NCI-H1092 treated with DMSO at 0.1 percent for 48 hours (cell line): ENCODE data around the gene DISC1.
A peak's percentile ranks its signal among the peaks of the same experiment; 100 is the strongest.
"Not testable (repeated sequence)": the region's sequence is repeated elsewhere in the genome, so short reads cannot be mapped to it uniquely, and the experiment has no call there.

Experiments
- DNase-seq: peaks from one replicate; lab custom pipeline; 2025; lab: John Stamatoyannopoulos, UW

Gene DISC1

DNA sequence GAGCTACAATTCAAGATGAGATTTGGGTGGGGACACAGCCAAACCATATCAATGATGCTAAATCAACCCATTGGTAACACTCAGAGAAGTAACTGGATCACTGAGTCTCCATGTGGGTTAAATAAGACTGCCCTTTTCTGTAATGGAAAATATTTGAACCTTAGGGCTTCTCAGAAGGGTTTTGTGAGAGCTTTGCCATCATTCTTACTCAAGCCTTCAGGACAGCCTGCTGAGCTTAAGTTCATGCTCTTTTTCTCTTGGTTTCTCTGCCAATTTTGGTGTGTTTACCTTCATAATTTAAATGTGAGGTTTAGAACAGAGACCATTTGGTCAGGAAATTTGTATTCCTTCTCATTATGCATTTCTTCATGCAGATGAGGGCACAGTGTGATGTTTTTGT lies 74.7 kb downstream of the DISC1 start:
- DNase-seq, result no peak

DNA sequence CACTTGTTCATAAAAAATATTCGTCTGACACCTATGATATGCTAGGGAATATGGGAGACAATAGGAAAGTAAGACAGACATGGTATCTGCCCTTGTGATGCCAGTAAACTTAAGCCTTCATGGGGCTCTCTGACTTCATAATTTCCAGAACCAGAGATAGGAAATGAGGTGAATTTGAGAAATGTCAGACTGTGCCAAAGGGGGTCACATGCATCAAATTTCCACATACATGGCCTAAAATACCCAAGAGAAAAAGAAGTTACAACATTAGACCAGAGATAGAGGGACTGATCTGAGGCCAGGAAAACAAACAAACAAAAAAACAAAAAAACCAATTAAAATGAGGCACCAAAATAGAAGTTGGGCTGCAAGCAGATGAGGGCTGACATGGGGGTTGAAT lies 75.7 kb downstream of the DISC1 start:
- DNase-seq, result no peak

DNA sequence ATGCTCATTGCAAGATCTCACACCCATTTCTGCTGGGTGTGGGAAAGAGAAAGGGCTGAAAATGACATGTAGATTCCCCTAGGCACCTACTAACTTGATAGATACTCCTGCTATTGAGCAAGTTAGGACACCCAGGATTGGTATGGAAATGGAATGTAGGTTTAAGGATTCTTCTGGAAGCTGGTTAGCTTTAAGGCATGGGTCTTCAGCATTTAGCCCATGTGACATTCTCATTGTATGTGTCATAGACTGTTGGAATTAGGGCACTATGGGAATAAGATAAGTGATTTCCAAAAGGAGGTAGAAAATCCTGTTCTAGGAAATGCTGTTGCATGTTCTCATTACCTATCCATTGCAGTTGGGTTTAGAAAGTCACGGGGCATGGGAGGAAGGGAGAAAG lies 76.2 kb downstream of the DISC1 start:
- DNase-seq, result no peak

DNA sequence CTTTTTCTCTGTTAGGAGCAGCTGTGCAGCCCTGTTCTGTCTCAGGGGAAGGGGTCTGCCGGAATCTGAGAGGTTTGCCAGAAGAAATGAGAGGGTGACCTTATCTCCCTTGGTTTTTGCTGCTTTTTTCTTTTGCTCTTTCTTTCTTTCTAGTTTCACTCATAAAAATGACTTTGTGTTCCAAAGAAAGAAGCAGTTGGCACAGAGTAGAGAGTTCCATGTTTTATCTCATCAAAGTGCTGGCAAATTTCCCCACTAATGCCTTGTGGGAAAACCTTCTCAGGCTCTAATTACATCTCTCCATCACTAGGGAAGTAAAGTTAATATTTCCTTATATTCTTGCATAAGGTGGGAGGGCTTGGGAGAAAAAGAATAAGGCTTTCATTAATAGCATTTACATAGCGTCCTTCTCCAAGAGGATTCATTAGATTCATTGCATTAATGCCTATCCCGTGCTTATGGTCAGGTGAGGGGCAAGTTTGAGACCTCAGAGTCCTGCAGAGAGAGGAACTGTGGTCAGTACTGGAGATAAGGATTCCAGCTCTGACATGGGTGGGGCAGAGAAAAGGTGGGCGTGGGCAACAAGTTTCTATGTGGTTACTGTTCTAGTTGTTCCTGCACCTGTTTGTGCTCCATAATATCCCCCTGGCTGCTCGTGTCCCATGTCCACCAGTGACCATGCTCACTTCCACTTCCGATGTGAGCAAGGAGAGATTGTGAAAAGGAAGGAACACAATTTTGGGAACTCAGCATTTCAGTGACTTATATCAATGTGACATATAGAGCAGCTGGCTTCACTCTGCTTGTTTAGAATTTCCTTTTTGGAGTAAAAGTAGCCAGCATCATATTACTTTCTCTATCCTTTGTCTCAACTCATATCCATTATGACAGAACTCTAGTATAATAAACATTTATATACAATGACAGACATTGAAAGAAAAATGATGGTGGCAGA lies 79.5 kb downstream of the DISC1 start:
- DNase-seq, result no peak

DNA sequence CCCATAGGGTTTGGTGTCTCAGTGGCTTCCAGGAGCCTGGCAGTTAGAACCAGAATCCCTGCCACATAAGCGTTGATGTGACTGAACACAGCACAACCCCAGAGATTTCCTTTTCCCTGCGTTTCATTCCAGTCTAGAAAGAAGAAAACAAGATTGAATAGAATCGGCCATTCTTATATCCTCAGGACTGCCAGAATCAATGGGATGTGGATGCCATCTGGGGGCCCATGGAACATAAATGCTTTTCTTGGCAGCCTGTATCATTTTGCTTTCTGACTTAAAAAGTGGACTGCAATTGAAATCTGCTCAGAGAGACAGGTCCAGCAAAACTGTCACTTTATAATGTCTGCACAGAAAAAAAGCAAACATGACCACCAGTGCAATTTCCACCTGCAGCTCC lies 80.3 kb downstream of the DISC1 start:
- no peak for DNase-seq

DNA sequence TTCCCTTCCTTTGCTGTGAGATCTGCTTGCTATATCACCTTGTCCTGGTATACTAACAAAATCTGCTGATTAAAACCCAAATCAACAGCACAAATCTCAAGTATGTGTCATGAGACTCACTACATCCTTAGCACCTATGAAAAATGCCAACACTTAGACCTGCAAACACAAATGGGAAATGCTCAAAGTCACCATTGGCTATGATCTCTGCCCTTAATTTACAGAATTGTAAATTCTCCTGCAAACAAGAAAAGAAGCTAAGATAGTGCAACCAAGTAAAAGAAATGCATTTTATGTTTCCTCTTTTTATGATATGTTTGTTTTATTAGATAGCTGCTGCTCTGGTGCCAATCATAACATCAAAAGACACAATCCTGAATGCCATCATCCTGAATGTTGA lies 80.8 kb downstream of the DISC1 start:
- no peak for DNase-seq

DNA sequence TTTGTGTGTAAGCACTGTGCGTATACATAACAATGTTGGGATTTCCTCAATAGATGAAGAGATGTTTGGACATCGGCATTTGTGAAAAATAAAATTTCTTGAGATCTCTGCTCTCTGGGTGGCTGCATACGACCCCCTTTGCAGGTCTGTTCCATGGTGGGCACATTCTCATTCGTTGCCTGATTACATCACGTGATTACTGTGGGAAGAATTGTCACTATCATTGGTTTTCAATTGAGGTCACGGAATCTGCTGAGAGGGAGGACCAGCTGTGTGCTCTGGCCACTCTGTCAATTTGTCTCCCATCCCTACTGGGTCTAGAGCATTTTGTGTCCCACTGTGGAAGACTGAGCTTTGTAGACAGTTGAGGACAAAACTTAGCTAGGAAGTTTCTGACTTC lies 81.8 kb downstream of the DISC1 start:
- DNase-seq, result no peak

DNA sequence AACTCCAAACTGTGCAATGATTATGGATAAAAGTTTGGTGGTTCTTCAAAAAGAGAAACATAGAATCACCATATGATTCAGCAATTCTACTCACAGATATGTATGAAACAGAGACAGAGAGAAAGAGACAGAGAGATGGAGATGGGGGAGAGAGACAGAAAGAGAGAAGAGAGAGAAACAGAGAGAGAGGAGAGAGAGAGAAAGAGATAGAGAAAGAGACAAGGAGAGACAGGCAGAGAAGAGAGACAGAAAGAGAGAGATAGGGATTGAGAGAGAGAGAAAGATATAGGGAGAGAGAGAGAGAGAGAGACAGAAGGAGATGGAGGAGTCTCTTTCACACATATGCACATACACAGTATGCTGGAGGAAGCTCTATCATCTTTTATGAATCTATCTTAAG lies 87.8 kb downstream of the DISC1 start:
- DNase-seq, result no peak

DNA sequence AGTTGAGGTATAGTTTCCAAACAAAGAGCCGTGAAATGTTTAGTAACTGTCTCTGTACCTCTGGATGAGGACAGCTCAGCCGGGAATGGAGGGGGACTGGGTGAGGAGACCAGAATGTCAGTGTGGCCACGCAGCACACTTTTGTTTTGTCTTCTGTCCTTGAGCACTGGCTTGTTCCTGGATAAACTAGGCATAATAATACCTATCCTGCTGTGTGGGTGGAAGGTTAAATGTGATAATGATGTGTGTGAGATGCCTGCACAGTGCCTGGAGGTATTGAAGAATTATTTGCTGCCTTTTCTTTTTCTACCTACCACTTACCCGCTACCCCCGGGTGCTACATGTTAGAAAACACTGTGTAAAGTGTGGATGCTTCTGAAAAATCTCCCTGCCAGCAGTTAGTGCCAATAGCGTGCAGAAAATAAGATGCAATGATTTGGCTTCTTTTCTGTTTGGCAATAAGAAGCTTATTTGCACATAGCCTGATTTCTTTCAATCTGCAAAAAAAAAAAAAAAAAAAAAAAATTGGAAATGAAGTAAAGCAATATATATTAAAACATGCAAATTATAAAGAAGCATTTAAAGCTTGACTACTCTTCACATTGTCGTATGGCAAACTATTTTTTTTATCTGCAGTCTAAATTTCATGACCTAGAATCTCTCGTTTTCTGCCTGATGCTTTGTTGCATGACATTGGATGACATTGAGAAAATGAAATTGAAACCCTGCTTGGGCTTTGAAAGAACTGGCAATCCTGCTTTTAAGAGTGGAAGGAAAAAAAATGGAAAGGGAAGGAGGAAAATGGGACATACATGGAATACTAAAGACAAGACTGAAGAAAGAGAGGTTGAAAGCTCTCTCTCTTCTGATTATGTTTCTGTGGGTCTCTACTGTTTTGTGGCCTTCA lies 89.5 kb downstream of the DISC1 start:
- DNase-seq, result no peak

DNA sequence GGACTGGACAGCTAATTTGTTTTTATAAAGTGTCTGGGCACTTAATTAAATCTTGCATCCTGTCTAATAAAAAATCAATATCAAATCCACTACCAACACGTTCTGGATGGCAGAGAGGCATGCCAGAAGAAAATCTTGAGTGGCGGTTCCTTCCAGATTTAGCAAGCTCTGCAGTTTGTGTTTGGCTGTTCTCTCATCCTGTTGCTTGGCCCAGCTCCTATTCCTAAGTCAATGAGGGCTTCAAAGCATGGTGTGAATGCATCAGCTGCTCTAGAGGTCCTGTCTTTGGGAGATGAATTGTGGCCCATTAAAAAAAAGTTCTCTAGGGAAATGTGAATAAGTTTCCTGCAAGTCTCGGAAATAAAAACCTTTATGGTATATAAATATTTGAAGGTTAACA lies 90.3 kb downstream of the DISC1 start:
- DNase-seq, result no peak

DNA sequence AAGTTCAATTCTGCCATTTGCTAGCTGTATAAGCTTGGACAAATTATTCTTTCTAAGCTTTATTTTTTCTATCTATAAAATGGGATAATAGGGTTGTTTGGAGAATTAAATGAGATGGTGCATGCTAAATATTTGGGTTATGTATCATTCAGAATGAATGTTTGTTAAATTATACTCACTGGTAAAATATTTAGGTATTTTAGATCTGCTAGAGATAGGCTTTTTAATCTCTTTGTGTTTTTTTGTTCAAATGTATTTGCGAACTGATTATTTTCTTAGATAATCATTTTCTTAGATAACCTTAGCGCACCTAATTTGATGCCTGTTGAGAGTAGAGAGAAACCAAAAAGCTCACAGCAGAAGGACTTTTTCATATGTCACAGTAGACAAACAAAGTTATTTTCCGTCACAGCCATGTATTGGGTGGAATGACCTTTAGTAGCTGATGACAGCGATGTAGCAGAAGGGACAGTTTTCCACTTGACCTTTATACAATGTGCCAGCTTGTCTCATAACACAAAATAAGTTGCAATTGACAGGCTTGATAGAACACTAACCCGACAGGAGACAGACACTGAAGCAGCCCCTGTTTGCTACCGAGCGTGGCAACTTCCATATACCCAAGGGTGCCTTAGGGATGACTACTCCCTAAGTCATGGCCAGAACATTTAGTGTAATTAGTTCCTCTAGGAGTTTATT lies 93.0 kb downstream of the DISC1 start:
- no peak for DNase-seq

DNA sequence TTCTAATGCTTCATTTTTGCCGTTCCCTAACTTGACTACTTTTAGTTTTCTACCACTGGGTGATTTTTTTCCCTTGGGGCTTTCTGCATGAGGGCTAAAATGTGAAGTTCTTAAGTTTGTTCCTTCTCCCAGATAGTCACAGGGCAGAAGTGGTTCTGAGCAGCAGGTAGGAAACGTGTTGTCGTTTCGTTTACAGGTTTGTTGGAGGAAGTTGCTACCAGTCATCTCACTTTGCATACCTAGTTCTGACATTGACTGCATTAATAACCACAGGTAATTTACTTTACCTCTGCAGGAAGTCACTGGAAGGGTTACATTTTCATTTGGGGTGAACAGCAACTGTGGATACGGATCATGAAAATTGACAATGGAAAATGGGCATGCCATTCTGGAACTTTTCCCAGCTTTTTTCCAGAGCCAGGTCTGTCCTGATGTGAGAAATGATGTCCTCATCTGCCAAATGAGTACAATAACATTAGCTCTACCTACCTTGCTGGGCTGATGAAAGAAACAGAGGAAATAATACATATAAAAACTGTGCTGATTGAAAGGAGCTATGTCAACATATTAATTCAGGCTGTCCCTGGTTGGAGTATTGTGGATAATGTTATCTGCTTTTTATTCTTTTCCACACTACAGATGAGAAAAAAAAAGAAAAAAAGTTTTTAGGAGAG lies 94.2 kb downstream of the DISC1 start:
- peak; percentile 49 for DNase-seq

DNA sequence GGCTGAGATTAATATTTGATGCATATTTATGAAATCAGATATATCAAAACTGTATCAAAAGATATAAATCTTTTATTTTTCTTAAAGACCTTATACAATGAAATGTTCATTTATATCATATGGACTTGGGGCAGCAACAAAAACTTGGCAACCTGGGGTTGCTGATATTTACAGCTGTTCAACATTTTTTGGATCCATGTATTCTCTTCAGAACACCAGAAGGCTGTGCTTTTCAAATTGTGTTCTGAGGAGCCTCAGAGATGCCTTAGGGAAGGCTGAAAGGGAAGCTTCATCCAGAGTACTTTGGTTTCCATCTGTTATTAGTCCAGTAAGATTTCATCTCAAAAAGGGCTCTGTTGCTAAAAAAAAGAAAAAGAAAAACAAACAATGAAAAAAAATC lies 94.8 kb downstream of the DISC1 start:
- no peak for DNase-seq

DNA sequence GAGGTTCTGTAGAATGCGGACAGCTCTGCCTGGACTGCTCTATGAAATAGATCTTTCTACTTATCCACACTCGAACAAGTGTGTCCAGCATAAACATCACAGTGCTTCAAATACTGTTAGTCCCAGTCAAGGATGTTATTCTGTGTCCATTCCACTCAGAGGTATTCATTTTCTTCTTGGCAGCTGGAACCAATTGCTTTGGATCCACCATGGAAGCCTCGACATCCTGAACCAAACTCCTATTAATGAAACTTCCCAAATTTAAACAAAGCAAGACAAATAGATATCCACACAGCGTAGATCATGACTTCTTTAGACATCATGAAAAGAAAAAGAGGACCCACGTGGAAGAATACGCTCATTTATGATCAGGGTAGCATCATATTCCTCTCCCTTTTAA lies 95.8 kb downstream of the DISC1 start:
- no peak for DNase-seq

DNA sequence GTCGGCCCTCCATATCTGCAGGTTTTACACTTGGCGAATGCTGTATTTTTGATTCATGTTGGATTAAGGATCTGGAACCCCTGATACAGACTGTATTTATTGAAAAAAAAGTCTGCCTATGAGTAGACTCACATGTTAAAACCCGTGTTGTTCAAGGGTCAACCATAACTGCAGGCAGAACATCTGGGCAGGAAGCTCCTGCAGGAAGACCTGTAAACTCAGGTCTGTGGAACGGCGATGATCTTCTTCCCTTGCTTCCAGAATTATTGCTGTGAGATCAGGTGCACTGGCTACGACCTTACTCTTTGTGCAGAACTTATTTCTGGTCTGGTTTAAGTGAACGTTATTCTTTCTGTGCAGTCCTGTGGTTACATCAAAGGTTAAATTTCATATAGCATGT lies 96.6 kb downstream of the DISC1 start:
- no peak for DNase-seq

DNA sequence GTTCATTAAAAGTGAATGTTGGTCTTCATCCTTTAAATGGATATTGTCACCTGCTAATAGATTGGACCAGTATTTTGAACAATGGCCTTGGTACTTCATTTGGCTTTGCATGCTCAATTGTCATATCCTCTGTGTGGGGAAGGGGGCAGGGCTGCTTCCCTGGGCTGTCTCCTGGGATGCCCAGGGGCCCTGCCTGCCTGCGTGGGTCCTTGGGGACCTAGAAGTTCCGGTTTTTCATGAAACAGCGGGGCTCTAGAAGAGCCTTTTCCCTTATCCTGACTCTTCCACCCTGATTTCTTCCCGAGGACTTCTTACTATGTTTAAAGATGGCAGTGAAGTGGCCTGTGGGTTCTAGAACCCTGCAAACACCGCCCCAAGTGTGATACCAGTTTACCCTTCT lies 97.5 kb downstream of the DISC1 start:
- no peak for DNase-seq

DNA sequence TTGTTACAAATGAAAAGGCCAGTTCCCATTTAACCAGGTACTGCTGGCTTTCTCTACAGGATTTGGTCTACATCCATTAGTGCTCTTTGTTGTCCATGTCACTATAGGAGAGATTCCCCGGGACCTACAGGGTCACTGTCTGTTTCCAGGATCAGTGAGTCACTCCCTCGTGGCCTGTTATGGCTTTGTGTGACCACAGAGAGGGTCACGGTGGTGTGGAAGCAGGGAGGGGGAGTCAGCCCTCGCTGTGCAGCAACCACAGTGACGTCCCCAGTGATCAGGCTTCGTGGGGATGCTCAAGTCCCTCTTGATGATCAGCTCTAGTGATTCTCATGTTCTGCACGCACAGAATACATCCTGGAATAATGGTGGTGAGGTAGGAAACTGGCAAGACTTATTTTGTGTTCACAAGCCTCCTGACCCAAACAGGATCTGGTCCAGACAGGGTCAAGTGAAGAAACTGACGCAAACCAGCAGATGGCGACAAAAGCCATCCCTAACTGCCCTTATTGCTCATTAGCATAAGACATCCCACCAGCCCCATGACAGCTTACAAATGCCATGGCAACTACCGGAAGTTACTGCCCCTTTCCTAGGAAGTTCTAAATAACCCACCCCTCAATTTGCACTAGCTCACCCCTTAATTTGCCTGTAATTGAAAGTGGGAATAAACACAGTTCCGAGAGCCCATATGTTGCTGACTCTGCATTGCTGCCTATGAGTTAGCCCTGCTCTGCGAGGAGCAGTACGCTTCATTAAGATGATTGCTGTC lies 98.5 kb downstream of the DISC1 start:
- peak; percentile 23 for DNase-seq

DNA sequence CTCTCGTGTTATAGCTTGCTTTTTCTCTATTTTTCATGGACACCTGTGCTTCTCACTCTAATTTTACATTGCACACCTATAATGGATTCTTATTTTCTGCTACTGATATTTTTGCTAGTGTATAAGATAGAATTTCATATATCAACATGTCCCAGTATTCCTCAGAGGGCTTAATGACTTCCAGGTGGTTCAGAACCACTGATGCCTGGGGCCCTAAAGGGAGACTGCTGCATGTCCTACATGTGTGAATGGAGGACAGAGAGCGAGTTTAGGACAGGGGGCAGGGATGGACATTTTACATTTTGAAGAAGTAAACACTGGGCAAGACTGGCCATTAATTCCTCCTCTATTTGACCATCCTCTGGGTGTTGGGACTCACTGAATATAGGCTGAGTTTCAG lies 100.6 kb downstream of the DISC1 start:
- DNase-seq, result no peak

DNA sequence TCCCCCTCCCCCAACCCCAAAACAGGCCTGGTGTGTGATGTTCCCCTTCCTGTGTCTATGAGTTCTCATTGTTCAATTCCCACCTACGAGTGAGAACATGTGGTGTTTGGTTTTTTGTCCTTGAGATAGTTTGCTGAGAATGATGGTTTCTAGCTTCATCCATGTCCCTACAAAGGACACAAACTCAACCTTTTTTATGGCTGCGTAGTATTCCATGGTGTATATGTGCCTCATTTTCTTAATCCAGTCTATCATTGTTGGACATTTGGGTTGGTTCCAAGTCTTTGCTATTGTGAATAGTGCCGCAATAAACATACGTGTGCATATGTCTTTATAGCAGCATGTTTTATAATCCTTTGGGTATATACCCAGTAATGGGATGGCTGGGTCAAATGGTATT lies 102.4 kb downstream of the DISC1 start:
- DNase-seq, result not testable (repeated sequence)

DNA sequence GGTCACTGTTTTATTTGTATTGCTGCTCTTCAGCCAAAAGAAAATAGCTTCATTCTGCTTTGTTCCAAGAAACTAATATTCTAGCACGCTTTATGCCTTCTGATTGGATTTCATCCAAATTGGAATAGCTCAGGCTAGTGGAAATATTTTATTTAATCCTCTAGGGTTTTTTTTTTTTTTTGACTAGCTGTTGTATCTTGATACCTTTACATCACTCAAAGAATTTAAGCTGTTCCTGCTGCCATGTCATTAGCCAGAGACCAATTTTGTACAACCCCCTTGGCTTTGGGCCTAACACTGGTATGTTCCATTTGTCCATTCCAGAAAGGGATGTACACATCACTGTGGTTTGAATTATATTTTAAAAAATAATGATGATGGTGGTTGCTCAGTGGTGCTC lies 103.0 kb downstream of the DISC1 start:
- DNase-seq, result no peak

DNA sequence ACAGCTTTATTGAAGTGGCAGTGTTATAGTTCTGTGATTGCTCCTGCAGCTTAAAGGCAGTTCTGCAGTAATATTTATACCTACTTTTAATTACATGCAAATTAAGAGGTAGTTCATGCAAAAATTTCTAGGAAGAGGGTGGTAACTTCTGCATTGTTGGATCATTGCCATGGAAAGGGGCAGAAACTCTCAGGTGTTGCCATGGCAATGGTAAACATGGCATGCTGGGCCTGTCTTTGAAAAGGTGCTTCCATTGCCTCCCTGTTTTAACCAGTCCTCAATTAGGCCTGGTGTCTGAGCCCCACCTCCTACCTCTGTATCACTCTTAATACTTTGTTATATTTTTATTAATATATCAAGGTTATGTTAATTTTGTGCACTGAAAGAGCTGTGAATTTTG lies 104.7 kb downstream of the DISC1 start:
- no peak for DNase-seq
